Upper lobe of left lung (tissue), 6 donors: Measurements from ENCODE around the gene GLRA2. TPM values are rescaled to one million over a fixed set of nuclear protein-coding genes. Genes with fewer than 3 reads are reported as not detected.

Experiments
- ATAC-seq, 2 donors: fragments of 200-7000 bp; cut with Tn5 transposase; one replicate each; pipeline ENCODE4 v1.9.1; 2022; ENCODE audit warnings: mild to moderate bottlenecking in 2 of 2, moderate library complexity in 2 of 2; ENCODE audit not compliant: low FRiP score in 2 of 2
- DNase-seq, 2 donors: peaks; one replicate each; pipeline ENCODE4 v3.0.0-alpha.2; 2019 to 2020
- H3K27ac ChIP-seq, 4 donors: fragments of 200-600 bp; sonication (generic); one replicate each; pipeline ENCODE4 v1.5.1; 2016 to 2019
- H3K27me3 ChIP-seq, 4 donors: fragments of 200-600 bp; sonication (generic); one replicate each; pipeline ENCODE4 v1.5.1; 2017 to 2019
- H3K36me3 ChIP-seq, 4 donors: fragments of 200-600 bp; sonication (generic); one replicate each; pipeline ENCODE4 v1.5.1; 2016 to 2019
- H3K4me1 ChIP-seq, 4 donors: fragments of 200-600 bp; sonication (generic); one replicate each; pipeline ENCODE4 v1.5.1; 2018 to 2019
- H3K4me3 ChIP-seq, 4 donors: fragments of 200-600 bp; sonication (generic); one replicate each; pipeline ENCODE4 v1.5.1; 2017 to 2019; ENCODE audit warnings: mild to moderate bottlenecking in 2 of 4, moderate library complexity in 1 of 4
- H3K9me3 ChIP-seq, 4 donors: fragments of 200-600 bp; sonication (generic); one replicate each; pipeline ENCODE4 v1.5.1; 2018 to 2019
- EP300 ChIP-seq, 4 donors: sonication (generic); formaldehyde crosslinking; IDR thresholded peaks; one replicate each; pipeline ENCODE4 v1.5.1; 2017; ENCODE audit warnings: antibody characterized with exemption in 4 of 4, control low read depth in 2 of 4
- POLR2A ChIP-seq, 4 donors: fragments of 450-650 bp; IDR thresholded peaks; one replicate each; pipeline ENCODE4 v1.5.1; 2016 to 2017; ENCODE audit warnings: antibody characterized with exemption in 4 of 4, mild to moderate bottlenecking in 2 of 4
- POLR2AphosphoS5 ChIP-seq, 2 donors: sonication (generic); formaldehyde crosslinking; IDR thresholded peaks; one replicate each; pipeline ENCODE4 v1.5.1; 2017; ENCODE audit warnings: antibody characterized with exemption in 2 of 2
- WGBS, 2 donors: methylation state at CpG; one replicate each; pipeline ENCODE4 v1.1.5; 2017 to 2018; 5-methylcytosine and 5-hydroxymethylcytosine counted together
- total RNA-seq, 6 donors: library from RNA; depleted of rRNA in 4 of 6; stranded (reverse); fragments of >200 nt in 4 of 6; gene quantifications; one replicate each; pipeline versions ENCODE4 v1.1.0 to v1.2.1, GENCODE V29; 2016 to 2021
- TF ChIP-seq, protein P1 (sequence below), 6 experiments: fragments of 450-650 bp in 4 of 6; fragments of 200-600 bp in 2 of 6; sonication (generic) in 2 of 6; IDR thresholded peaks; one replicate each; pipeline ENCODE4 v1.5.1; 2016 to 2019; ENCODE audit warnings: antibody characterized with exemption in 6 of 6
- donor health status: DM: no; HTN: no; CAD: no; lungs with moderate emphysema.
- donor health status: DM: no; HTN: yes; CAD: no; lungs with severe emphysema.

The GLRA2 gene
- total RNA-seq, 6 donors from 2014 or later = not detected

DNA sequence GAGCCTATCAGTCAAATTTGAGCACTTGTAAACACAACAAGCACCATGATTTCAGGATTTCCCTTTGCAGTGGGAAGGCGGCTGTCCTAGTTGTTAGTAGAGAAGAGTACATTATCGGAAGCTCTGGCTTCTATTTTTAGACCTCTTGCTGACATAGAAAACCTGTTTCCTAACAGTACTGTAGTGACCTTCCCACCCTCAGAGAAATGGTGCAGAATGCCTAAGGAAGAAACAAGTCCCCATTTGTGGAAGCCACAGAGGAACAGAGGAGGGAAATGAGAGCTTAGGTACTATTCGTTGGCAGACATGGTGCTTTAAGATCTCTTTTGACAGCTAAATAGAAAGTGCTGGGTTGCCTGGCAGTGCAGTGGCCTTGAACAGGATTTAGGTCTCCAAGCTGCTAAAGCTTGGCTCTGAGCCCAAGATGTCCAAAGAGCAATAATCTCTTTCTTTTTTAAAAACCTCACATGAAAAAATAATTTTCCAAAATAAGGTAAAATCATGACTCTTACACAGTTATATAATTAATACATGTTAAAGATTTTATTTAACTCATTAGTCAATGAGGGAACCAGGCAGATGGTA, 24.9 kb downstream of the GLRA2 start:
- Histone ChIP-seq H3K9me3 (no peaks in the 10 kb centered on the region), H3K4me3 (no peak overlapping the region), H3K36me3 (no peaks in the 10 kb centered on the region), H3K4me1 (no peaks in the 10 kb centered on the region), H3K27me3 (no peaks in the 10 kb centered on the region), H3K27ac (no peak overlapping the region)
- no peak for TF ChIP-seq EP300 (IDR thresholded peaks at IDR 0.05)
- TF ChIP-seq, protein P1, sequence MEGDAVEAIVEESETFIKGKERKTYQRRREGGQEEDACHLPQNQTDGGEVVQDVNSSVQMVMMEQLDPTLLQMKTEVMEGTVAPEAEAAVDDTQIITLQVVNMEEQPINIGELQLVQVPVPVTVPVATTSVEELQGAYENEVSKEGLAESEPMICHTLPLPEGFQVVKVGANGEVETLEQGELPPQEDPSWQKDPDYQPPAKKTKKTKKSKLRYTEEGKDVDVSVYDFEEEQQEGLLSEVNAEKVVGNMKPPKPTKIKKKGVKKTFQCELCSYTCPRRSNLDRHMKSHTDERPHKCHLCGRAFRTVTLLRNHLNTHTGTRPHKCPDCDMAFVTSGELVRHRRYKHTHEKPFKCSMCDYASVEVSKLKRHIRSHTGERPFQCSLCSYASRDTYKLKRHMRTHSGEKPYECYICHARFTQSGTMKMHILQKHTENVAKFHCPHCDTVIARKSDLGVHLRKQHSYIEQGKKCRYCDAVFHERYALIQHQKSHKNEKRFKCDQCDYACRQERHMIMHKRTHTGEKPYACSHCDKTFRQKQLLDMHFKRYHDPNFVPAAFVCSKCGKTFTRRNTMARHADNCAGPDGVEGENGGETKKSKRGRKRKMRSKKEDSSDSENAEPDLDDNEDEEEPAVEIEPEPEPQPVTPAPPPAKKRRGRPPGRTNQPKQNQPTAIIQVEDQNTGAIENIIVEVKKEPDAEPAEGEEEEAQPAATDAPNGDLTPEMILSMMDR (IDR thresholded peaks at IDR 0.05) = no peak
- 16 to 39% methylated on average over 3 of the region's 3 CpGs for WGBS, 2 donors
- ATAC-seq (no peak), DNase-seq (no peak)

DNA sequence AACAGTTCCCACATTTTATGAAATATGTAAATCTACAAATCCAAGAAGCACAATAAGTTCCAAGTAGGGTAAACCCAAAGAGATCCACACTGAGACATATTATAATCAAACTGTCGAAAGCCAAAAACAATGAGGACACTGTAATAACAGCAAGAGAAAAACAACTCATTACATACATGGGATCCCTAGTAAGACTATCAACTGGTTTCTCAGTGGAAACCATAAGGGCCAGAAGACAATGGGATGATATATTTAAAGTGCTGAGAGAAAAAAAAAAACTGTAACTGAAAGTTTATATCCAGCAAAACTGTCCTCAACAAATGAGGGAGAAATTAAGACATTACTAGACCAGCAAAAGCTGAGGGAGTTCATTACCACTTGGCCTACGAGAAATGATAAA, 34.7 kb downstream of the GLRA2 start:
- Histone ChIP-seq H3K4me1 (no peaks in the 10 kb centered on the region), H3K9me3 (peaks cover 0 to 13% (median 5%) of the 10 kb centered on the region in 4 donors), H3K36me3 (no peaks in the 10 kb centered on the region), H3K4me3 (no peak overlapping the region), H3K27ac (no peak overlapping the region), H3K27me3 (no peaks in the 10 kb centered on the region)
- TF ChIP-seq, protein P1 (IDR thresholded peaks at IDR 0.05) = no peak
- TF ChIP-seq POLR2A (IDR thresholded peaks at IDR 0.05) = no peak
- no peak for TF ChIP-seq EP300 (IDR thresholded peaks at IDR 0.05)
- no peak for TF ChIP-seq POLR2AphosphoS5 (IDR thresholded peaks at IDR 0.05)
- ATAC-seq (no peak), DNase-seq (no peak)
- 75 to 87% methylated on average over 2 of the region's 2 CpGs for WGBS, 2 donors

DNA sequence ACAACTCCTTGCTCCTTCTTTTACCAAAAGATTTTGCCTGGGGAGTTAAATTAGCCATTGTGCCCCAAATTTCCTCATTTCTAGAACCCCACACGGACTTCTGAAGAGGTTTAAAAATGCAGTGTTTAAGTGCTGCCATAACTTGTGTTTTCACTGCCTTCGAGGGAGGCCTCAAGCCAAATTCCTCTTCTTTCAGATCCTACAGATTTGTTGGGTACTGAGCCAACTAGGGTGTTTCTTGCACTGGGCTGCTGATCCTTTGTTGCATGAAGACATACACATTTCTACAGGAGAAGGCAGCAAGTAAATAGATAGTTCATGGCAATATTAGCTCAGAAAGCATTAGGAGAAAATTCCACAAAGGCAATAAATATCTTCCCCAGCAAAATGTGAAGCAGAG, 43.8 kb downstream of the GLRA2 start:
- TF ChIP-seq EP300 (IDR thresholded peaks at IDR 0.05) (no peak), POLR2AphosphoS5 (IDR thresholded peaks at IDR 0.05) (no peak), POLR2A (IDR thresholded peaks at IDR 0.05) (no peak)
- TF ChIP-seq, protein P1 (IDR thresholded peaks at IDR 0.05) = no peak
- H3K4me1 ChIP-seq = no peaks in the 10 kb centered on the region
- no peak overlapping the region for H3K27ac ChIP-seq
- WGBS, 2 donors = 19 to 38% methylated on average over 2 of the region's 2 CpGs
- no peaks in the 10 kb centered on the region for H3K27me3 ChIP-seq
- H3K36me3 ChIP-seq = no peaks in the 10 kb centered on the region
- ATAC-seq = no peak
- H3K4me3 ChIP-seq = no peak overlapping the region
- no peak for DNase-seq
- H3K9me3 ChIP-seq = no peaks in the 10 kb centered on the region

DNA sequence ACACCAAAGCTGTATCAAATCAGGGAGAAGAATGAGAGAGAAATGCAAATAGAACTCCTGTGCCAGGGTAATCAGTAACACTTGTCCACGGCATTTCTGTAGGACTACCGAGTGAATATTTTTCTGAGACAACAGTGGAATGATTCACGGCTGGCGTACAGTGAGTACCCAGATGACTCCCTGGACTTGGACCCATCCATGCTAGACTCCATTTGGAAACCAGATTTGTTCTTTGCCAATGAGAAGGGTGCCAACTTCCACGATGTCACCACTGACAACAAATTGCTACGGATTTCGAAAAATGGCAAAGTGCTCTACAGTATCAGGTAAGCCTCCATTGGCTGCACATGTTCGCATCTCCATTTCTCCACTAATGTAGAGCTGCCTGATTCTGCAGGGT, 51.7 kb downstream of the GLRA2 start:
- DNase-seq = no peak
- TF ChIP-seq POLR2A (IDR thresholded peaks at IDR 0.05) = no peak
- TF ChIP-seq EP300 (IDR thresholded peaks at IDR 0.05) = no peak
- TF ChIP-seq, protein P1 (IDR thresholded peaks at IDR 0.05) = no peak
- TF ChIP-seq POLR2AphosphoS5 (IDR thresholded peaks at IDR 0.05) = no peak
- WGBS, 2 donors = 84 to 97% methylated on average over 8 of the region's 8 CpGs
- Histone ChIP-seq H3K9me3 (no peaks in the 10 kb centered on the region), H3K27me3 (no peaks in the 10 kb centered on the region), H3K4me1 (no peaks in the 10 kb centered on the region), H3K27ac (no peak overlapping the region), H3K36me3 (no peaks in the 10 kb centered on the region), H3K4me3 (no peak overlapping the region)
- ATAC-seq = no peak

DNA sequence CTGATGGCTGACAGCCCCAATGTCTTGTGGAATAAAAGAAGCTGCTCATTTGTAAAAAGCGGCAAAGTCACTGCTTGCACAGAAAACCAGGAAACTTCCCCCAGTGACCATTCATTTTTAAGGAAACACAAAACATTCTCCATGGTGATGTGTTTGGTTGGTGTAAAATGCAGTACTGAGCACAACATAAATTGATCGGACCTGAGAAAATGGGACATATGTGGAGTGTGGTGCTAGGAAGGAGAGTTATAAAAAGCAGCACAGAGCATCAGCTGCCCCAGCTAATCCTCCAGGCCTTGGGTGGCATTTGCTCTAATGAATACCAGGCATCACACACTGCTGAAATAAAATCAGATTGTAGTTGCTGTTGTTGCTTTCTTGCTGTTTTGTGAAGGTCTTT, 55.2 kb downstream of the GLRA2 start:
- no peaks in the 10 kb centered on the region for H3K27me3 ChIP-seq
- WGBS, 2 donors = 92 to 96% methylated on average over 2 of the region's 2 CpGs
- H3K4me3 ChIP-seq = no peak overlapping the region
- TF ChIP-seq POLR2A (IDR thresholded peaks at IDR 0.05) = no peak
- TF ChIP-seq EP300 (IDR thresholded peaks at IDR 0.05) = no peak
- TF ChIP-seq POLR2AphosphoS5 (IDR thresholded peaks at IDR 0.05) = no peak
- TF ChIP-seq, protein P1 (IDR thresholded peaks at IDR 0.05) = no peak
- peaks cover 0 to 5% (median 0%) of the 10 kb centered on the region in 4 donors for H3K9me3 ChIP-seq
- ATAC-seq = no peak
- H3K36me3 ChIP-seq = no peaks in the 10 kb centered on the region
- no peak overlapping the region for H3K27ac ChIP-seq
- H3K4me1 ChIP-seq = no peaks in the 10 kb centered on the region
- no peak for DNase-seq
